Loucy (cell line): ENCODE data around the gene CRELD1.
"Not testable (repeated sequence)": the region's sequence is repeated elsewhere in the genome, so short reads cannot be mapped to it uniquely, and the experiment has no call there.

Source experiments
- H2AFZ ChIP-seq: fragments of 200-600 bp; sonication (generic); 2 replicates; pipeline ENCODE4 v1.6.0; 2016; ENCODE audit warnings: antibody characterized with exemption, mild to moderate bottlenecking, low read length, moderate library complexity
- H3F3A ChIP-seq: fragments of 200-600 bp; 2 replicates; pipeline ENCODE4 v1.6.0; 2016; ENCODE audit warnings: antibody characterized with exemption, low read depth, mild to moderate bottlenecking
- H3K27me3 ChIP-seq: fragments of 200-600 bp; sonication (generic); 2 replicates; pipeline ENCODE4 v1.6.1; 2014; ENCODE audit warnings: low read length, mild to moderate bottlenecking; ENCODE audit not compliant: insufficient read depth, poor library complexity, severe bottlenecking
- H3K36me3 ChIP-seq: fragments of 200-600 bp; sonication (generic); 2 replicates; pipeline ENCODE4 v1.6.1; 2016; ENCODE audit warnings: low read length; ENCODE audit not compliant: insufficient read depth
- H3K4me1 ChIP-seq: fragments of 200-600 bp; sonication (generic); 2 replicates; pipeline ENCODE4 v1.5.1; 2014; ENCODE audit warnings: low read length, mild to moderate bottlenecking; ENCODE audit not compliant: insufficient read depth, poor library complexity, severe bottlenecking
- H3K4me2 ChIP-seq: fragments of 200-600 bp; sonication (generic); 2 replicates; pipeline ENCODE4 v1.6.0; 2014; ENCODE audit warnings: antibody characterized with exemption, low read length, low read depth, mild to moderate bottlenecking; ENCODE audit not compliant: poor library complexity, severe bottlenecking
- H3K4me3 ChIP-seq: fragments of 200-600 bp; sonication (generic); 2 replicates; pipeline ENCODE4 v1.5.1; 2014; ENCODE audit warnings: low read length, mild to moderate bottlenecking, mixed read lengths; ENCODE audit not compliant: poor library complexity, severe bottlenecking
- H3K79me2 ChIP-seq: fragments of 200-600 bp; sonication (generic); 2 replicates; pipeline ENCODE4 v1.6.1; 2014; ENCODE audit warnings: low read length; ENCODE audit not compliant: insufficient read depth
- H3K9ac ChIP-seq: fragments of 200-600 bp; sonication (generic); 2 replicates; pipeline ENCODE4 v1.6.0; 2014; ENCODE audit warnings: mild to moderate bottlenecking, low read depth, low read length, moderate library complexity; ENCODE audit not compliant: poor library complexity, severe bottlenecking
- H3K9me2 ChIP-seq: fragments of 200-600 bp; sonication (generic); replicated peaks from 2 replicates; pipeline ENCODE4 v1.6.1; 2016; ENCODE audit warnings: low read depth, low read length, mixed read lengths
- H3K9me3 ChIP-seq: fragments of 200-600 bp; sonication (generic); 2 replicates; pipeline ENCODE4 v1.6.1; 2014; ENCODE audit warnings: mild to moderate bottlenecking, antibody characterized with exemption, low read length, low read depth; ENCODE audit not compliant: insufficient read depth
- H4K20me1 ChIP-seq: fragments of 200-600 bp; sonication (generic); 2 replicates; pipeline ENCODE4 v1.6.0; 2014; ENCODE audit warnings: antibody characterized with exemption, low read length, mild to moderate bottlenecking; ENCODE audit not compliant: insufficient read depth, poor library complexity, severe bottlenecking
- EZH2phosphoT487 ChIP-seq: fragments of 200-600 bp; IDR thresholded peaks from 2 replicates; pipeline ENCODE4 v1.6.1; 2018; ENCODE audit warnings: antibody characterized with exemption, mild to moderate bottlenecking, moderate library complexity, borderline replicate concordance
- TF ChIP-seq, protein P1 (sequence below): fragments of 200-600 bp; sonication (generic); conservative IDR thresholded peaks from 2 replicates; pipeline ENCODE4 v1.5.1; 2014; ENCODE audit warnings: mild to moderate bottlenecking, antibody characterized with exemption, low read length

The CRELD1 gene

DNA sequence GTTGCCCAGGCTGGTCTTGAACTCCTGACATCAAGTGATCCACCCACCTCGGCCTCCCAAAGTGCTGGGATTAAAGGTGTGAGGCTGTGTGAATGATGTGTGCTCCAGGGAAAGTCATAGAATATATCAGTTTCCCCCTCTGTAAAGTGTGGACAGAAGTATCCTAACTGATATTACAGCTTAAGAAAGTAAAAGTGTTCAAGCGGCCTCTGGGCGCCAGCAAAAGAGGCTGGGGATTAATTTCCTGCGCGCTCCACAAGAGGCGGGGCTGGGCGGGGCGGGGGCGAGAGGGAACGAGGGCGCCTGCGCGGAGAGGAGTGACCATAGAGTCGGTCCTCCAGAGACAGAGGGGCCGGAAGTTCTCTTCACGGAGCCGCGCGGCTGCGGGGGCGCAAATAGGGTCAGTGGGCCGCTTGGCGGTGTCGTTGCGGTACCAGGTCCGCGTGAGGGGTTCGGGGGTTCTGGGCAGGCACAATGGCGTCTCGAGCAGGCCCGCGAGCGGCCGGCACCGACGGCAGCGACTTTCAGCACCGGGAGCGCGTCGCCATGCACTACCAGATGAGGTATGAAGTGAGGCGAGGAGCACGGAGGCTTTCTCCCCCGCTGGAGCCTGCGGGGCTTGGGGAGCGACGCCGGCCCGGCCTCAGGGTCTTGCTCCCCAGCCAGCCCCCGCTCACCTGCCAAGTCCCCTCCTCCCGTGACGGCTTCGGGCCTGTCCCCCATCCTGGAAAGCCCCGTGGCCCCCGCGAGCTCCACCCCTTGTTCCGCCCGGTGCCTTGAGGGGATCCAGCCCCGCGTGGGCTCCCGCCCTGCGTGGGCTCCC lies 43.2 kb upstream of the CRELD1 start, which contains the start of gene JAGN1:
Gene JAGN1, plus strand, starts transcription at position 362 of the 823 bp plus-strand sequence. Its CDS starts 113 bp downstream, at position 475.
- Histone ChIP-seq H3K27me3 (no peaks in the 10 kb centered on the region), H4K20me1 (peaks cover 28% of the 10 kb centered on the region), H2AFZ (peak within 1 kb of the TSS; percentile 94), H3K4me3 (peak within 1 kb of the TSS; percentile 95), H3K9ac (peak within 1 kb of the TSS; percentile 92), H3K9me3 (no peaks in the 10 kb centered on the region), H3K4me1 (peaks cover 29% of the 10 kb centered on the region), H3K9me2 (no peaks in the 10 kb centered on the region), H3K4me2 (peak within 1 kb of the TSS; percentile 90), H3K36me3 (no peaks in the 10 kb centered on the region; the same call in 1 of the 2 replicates), H3F3A (peaks cover 8% of the 10 kb centered on the region; the same call in 1 of the 2 replicates), H3K79me2 (peaks cover 40% of the 10 kb centered on the region)
- TF ChIP-seq EZH2phosphoT487 = no peak
- TF ChIP-seq, protein P1, sequence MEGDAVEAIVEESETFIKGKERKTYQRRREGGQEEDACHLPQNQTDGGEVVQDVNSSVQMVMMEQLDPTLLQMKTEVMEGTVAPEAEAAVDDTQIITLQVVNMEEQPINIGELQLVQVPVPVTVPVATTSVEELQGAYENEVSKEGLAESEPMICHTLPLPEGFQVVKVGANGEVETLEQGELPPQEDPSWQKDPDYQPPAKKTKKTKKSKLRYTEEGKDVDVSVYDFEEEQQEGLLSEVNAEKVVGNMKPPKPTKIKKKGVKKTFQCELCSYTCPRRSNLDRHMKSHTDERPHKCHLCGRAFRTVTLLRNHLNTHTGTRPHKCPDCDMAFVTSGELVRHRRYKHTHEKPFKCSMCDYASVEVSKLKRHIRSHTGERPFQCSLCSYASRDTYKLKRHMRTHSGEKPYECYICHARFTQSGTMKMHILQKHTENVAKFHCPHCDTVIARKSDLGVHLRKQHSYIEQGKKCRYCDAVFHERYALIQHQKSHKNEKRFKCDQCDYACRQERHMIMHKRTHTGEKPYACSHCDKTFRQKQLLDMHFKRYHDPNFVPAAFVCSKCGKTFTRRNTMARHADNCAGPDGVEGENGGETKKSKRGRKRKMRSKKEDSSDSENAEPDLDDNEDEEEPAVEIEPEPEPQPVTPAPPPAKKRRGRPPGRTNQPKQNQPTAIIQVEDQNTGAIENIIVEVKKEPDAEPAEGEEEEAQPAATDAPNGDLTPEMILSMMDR = no peak

DNA sequence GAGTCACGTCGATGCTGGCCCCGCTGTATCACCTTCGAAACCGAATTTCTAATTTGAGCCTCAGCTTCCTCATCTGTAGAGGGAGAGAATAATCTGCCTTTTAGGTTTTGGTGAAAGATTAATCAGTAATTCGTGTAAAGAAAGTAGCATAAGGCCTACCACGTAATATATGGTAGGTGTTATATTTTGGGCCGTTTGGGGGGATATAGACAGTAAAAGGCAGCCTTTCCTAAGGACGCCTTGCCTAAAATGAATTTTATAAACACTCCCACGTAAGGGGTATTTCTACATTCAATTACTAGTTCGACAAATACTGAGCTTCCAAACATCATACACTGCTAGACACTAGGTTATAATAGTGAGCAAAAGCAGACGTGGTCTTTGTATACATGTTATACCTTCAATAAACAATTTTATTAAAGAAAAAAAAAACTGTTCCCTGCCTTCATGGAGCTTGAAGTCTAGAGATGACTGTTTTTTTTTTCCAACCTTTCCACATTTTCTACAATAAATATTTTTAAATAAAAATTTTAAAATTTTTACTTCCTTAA lies 42.5 kb upstream of the CRELD1 start:
- Histone ChIP-seq H4K20me1 (peaks cover 28% of the 10 kb centered on the region), H3K9ac (peak overlapping the region; percentile 92), H3K27me3 (no peaks in the 10 kb centered on the region), H3K9me2 (no peaks in the 10 kb centered on the region), H3K4me3 (peak overlapping the region; percentile 95), H3K36me3 (no peaks in the 10 kb centered on the region; the same call in 1 of the 2 replicates), H3K9me3 (no peaks in the 10 kb centered on the region), H2AFZ (peak overlapping the region; percentile 94), H3K4me1 (peaks cover 29% of the 10 kb centered on the region), H3F3A (peaks cover 8% of the 10 kb centered on the region; the same call in 1 of the 2 replicates), H3K79me2 (peaks cover 45% of the 10 kb centered on the region), H3K4me2 (peak overlapping the region; percentile 90)
- no peak for TF ChIP-seq EZH2phosphoT487
- TF ChIP-seq, protein P1 = no peak

DNA sequence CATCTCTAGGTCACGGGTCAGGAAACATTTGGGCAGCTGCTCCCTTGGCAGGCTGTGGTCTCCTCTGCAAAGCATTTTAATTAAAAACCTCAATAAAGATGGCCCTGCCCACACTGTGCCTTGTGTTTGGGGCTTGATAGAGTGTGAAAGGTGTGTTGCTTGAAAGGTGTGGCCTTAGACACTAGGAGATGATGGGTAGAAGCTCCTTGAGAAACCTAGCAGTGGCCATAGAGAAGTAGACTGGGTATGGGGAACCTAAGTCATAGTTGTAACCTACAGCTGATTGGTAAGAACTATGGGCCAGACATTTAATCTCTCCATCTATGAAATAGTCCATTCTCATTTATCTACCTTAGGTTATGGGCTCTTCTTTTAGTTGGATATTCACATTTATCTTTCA lies 39.9 kb upstream of the CRELD1 start:
- peaks cover 28% of the 10 kb centered on the region for H4K20me1 ChIP-seq
- H3K4me1 ChIP-seq = peaks cover 36% of the 10 kb centered on the region
- no peak for TF ChIP-seq EZH2phosphoT487
- TF ChIP-seq, protein P1 = no peak

DNA sequence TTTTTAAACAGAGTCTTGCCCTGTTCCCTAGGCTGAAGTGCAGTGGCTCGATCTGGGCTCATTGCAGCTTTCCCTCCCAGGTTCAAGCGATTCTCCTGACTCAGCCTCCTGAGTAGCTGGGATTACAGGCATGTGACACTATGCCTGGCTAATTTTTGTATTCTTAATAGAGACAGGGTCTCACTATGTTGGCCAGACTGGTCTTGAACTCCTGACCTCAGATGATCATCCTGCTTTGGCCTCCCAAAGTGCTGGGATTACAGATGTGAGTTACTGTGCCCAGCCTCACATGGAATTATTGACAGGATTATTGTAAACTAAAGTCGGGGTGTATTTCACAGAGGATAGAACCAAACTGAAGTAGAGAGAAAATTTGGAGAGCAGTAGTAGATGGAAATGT lies 37.9 kb upstream of the CRELD1 start:
- not testable (repeated sequence) for H2AFZ ChIP-seq, H3K36me3 ChIP-seq
- H3K79me2 ChIP-seq = peaks cover 43% of the 10 kb centered on the region

More for the DNA sequence above, 39.9 kb upstream of the CRELD1 start:
- Histone ChIP-seq H3K9me3 (no peaks in the 10 kb centered on the region), H3F3A (peaks cover 8% of the 10 kb centered on the region; the same call in 1 of the 2 replicates), H2AFZ (no peak overlapping the region), H3K4me2 (peak overlapping the region; percentile 90), H3K79me2 (peaks cover 47% of the 10 kb centered on the region), H3K36me3 (no peaks in the 10 kb centered on the region; the same call in 1 of the 2 replicates), H3K4me3 (peak overlapping the region; percentile 5), H3K9ac (no peak overlapping the region), H3K27me3 (no peaks in the 10 kb centered on the region), H3K9me2 (no peaks in the 10 kb centered on the region)

More for the DNA sequence above, 37.9 kb upstream of the CRELD1 start:
- not testable (repeated sequence) for H3K4me3 ChIP-seq, H3K4me2 ChIP-seq, H3F3A ChIP-seq, H3K27me3 ChIP-seq, H3K9ac ChIP-seq, H3K9me2 ChIP-seq, H3K9me3 ChIP-seq
- H3K4me1 ChIP-seq = peaks cover 33% of the 10 kb centered on the region
- peaks cover 28% of the 10 kb centered on the region for H4K20me1 ChIP-seq
